Measurements from ENCODE around the gene FXYD7.

Gene FXYD7

DNA sequence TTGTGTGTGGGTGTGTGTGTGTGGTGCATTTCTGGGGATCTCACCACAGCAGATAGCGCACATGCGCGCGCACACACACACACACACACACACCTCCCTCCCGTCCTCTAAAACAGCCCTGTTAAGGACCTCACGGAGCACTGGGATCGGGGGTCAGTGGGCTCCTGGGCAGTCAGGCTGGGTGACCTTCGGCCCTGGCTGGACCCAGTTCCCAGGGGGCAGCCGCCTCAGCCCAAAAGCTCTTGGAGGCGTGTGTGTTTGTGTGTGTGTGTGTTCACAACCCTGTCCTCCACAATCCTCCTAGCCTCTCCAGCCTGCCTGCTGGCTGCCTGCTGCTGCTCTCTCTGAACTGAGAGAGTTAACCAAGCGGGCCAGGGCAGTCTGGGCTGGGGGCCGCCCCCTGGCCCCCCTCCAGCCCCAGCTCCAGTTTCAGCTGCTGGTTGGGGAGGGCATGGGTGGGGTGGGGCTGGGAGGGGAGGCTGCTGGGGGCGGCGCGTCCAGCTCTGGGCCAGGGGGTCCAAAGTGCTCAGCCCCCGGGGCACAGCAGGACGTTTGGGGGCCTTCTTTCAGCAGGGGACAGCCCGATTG, 4.7 kb upstream of the FXYD7 start, which contains the start of gene FXYD1:
TSS of gene FXYD1 (plus strand) at position 520 of the 588 bp plus-strand sequence. CDS start 1,256 bp downstream, outside the sequence.
- Histone ChIP-seq H3K27me3 (replicated peaks) (peaks cover 19% of the 10 kb centered on the region), H3K27ac (no peak within 1 kb of the TSS), H3K4me3 (ENCODE audit: low read depth, low read length) (no peak within 1 kb of the TSS), H3K36me3 (replicated peaks) (no peaks in the 10 kb centered on the region)
- no peak for DNase-seq
- TF ChIP-seq, protein P1, sequence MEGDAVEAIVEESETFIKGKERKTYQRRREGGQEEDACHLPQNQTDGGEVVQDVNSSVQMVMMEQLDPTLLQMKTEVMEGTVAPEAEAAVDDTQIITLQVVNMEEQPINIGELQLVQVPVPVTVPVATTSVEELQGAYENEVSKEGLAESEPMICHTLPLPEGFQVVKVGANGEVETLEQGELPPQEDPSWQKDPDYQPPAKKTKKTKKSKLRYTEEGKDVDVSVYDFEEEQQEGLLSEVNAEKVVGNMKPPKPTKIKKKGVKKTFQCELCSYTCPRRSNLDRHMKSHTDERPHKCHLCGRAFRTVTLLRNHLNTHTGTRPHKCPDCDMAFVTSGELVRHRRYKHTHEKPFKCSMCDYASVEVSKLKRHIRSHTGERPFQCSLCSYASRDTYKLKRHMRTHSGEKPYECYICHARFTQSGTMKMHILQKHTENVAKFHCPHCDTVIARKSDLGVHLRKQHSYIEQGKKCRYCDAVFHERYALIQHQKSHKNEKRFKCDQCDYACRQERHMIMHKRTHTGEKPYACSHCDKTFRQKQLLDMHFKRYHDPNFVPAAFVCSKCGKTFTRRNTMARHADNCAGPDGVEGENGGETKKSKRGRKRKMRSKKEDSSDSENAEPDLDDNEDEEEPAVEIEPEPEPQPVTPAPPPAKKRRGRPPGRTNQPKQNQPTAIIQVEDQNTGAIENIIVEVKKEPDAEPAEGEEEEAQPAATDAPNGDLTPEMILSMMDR (IDR thresholded peaks at IDR 0.05; ENCODE audit: low read depth, low read length, missing control alignments), result no peak
- in situ Hi-C loops (cut with HindIII; ENCODE audit: low pct_ligation_motif_present, low sequenced_read_pairs), result no loop called here

DNA sequence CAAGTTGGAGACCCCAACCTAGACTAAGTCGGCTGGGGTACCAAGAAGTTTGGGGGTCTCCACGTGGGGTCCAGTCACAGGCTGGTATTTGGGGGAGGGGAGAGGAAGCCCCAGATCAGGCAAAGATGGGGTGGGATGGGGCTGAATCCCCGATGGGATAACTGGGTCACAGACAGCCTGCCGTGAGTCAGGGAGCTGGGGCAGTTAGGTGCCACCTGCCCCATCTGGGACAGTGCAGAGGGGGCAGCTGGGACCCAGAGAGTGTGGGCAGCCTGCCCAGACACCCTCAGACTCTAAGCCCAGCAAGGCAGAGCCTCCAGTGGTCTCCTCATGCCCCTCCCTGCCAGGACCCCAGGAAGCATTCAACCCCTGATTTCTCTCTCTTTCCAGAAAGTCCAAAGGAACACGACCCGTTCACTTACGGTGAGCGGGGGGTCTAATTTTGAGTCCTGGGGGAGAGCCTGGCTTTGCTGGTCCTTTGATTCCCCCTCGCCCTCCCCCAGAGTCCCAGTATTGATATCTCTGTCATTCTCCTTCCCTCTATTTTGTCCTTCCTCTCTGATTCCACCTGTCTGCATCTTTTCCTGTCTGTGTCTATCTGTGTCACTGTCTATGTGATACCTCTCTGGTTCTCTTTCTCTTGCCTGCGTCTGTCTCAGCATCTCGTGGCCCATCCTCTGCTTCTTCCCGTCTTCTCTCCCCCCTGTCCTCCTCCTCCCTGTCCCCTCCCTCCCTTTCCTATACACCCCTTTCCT, 2.7 kb upstream of the FXYD7 start:
- no peak for DNase-seq
- H3K4me3 ChIP-seq (ENCODE audit: low read depth, low read length), result no peak overlapping the region
- in situ Hi-C loops (cut with HindIII; ENCODE audit: low pct_ligation_motif_present, low sequenced_read_pairs), result no loop called here
- H3K27ac ChIP-seq, result no peak overlapping the region
- no peaks in the 10 kb centered on the region for H3K36me3 ChIP-seq (replicated peaks)
- peaks cover 25% of the 10 kb centered on the region for H3K27me3 ChIP-seq (replicated peaks)
- TF ChIP-seq, protein P1 (IDR thresholded peaks at IDR 0.05; ENCODE audit: low read depth, low read length, missing control alignments), result no peak

DNA sequence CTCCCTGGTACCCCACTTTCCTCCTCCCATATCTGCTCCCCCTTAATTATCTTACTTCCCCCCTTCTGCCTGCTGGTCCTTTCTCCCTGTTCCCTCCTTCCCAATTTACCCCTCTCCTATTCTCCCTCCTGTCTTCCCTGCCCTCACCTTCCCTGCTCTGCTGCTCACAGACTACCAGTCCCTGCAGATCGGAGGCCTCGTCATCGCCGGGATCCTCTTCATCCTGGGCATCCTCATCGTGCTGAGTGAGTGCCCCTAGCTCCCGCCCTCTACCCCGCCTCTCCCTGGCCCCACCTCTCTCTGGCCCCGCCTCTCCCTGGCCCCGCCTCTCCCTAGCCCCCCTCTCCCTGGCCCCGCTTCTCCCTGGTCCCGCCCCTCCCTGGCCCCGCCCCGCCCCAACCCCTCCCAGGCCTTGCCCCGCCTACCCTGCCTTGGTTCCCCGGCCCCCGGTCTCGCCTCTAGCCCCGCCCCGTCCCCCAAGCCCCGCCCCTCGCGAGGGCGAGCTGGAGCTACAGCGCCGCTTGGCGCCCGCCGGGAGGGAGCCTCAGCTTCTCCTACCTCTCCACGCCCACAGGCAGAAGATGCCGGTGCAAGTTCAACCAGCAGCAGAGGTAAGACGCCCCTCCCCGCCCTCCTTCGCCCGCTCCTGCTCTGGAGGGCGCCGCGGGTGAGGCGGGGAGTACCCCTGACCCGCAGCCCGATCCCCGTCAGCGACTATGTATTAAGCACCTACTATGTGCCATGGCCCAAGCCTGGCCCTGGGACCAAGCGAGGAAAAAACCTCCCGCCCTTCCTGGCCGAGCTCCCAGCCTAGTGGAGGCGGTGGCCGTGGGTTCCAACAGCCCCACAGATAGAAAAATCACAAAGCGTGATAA, 1.9 kb upstream of the FXYD7 start:
- H3K4me3 ChIP-seq (ENCODE audit: low read depth, low read length), result no peak overlapping the region
- no peak overlapping the region for H3K27ac ChIP-seq
- H3K27me3 ChIP-seq (replicated peaks), result peaks cover 24% of the 10 kb centered on the region
- TF ChIP-seq, protein P1 (IDR thresholded peaks at IDR 0.05; ENCODE audit: low read depth, low read length, missing control alignments), result peak; percentile 64
- no peaks in the 10 kb centered on the region for H3K36me3 ChIP-seq (replicated peaks)
- DNase-seq, result peak; percentile 84
- in situ Hi-C loops (cut with HindIII; ENCODE audit: low pct_ligation_motif_present, low sequenced_read_pairs), result no loop called here

DNA sequence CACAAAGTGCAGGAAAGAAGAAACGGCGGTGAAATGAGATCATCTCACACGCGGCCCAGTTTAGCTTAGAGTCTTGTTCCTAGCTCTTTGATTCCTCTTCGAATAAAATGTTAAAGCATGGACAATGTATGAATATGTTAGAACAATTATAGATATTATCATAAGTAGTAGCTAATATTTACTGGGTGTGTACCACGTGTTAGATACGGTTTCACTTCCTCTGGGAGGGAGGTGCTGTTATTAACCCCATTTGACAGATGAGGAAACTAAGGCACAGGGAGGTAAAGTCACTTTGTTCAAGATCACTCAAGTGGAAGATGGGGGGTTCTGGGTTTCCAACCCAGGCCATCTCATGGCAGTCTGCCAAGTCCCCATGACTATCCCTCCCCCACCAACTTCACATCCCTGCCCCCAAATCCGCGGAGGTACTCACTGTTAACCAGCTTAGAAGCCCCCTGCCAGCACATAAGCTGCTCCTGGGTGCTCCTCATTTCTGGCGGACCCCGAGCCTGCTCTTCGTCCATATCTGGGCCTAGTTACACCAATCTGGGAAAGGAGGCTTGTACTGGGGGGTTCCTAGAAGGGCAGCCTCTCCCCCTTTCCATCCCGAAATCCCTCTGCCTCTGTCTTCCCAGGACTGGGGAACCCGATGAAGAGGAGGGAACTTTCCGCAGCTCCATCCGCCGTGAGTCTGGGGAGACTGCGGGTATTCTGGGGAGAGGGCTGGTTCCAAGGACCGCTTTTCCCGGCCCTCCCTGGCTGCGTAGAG, 1.0 kb upstream of the FXYD7 start:
- peaks cover 23% of the 10 kb centered on the region for H3K27me3 ChIP-seq (replicated peaks)
- no peak for DNase-seq

More for the DNA sequence above, 1.0 kb upstream of the FXYD7 start:
- no peak overlapping the region for H3K27ac ChIP-seq
- in situ Hi-C loops (cut with HindIII; ENCODE audit: low pct_ligation_motif_present, low sequenced_read_pairs), result no loop called here
- no peak overlapping the region for H3K4me3 ChIP-seq (ENCODE audit: low read depth, low read length)
- TF ChIP-seq, protein P1 (IDR thresholded peaks at IDR 0.05; ENCODE audit: low read depth, low read length, missing control alignments), result no peak
- H3K36me3 ChIP-seq (replicated peaks), result no peaks in the 10 kb centered on the region
